ENCODE data around the gene LMF2. TPM values are rescaled to one million over a fixed set of nuclear protein-coding genes. Genes with fewer than 3 reads are reported as not detected.

Gene LMF2
- total and polyA plus RNA-seq, 2 of the 4 experiments (the other 2 are of a cell fraction), result 16.8 to 82.6 TPM

- CTCF ChIA-PET, result no interaction called here
- ATAC-seq (ENCODE audit: low read depth), result no peak
- H3K36me3 ChIP-seq (ENCODE audit: control insufficient read depth, insufficient read depth, low read length), result peaks cover 92% of the 10 kb centered on the region
- in situ Hi-C loops (cut with MboI; ENCODE audit: low sequenced_read_pairs), result no loop called here
- no peak overlapping the region for H3K56ac ChIP-seq (ENCODE audit: extremely low read depth, insufficient read depth, low read length)
- dilution Hi-C loops (cut with HindIII; ENCODE audit: low sequenced_read_pairs, unreplicated experiment), result no loop called here
- no peaks in the 10 kb centered on the region for H3K4me1 ChIP-seq (ENCODE audit: control insufficient read depth, insufficient read depth, low read length)
- POLR2A ChIA-PET (ENCODE audit: unreplicated experiment), result no interaction called here
- no peak overlapping the region for H2BK15ac ChIP-seq (ENCODE audit: low read depth, low read length)
- H3K27me3 ChIP-seq (ENCODE audit: control insufficient read depth, insufficient read depth, low read length), result no peaks in the 10 kb centered on the region
- H3K79me1 ChIP-seq (ENCODE audit: low read depth in 1 of 2, low read length in 2 of 2), result no peaks in the 10 kb centered on the region
- H4K5ac ChIP-seq (ENCODE audit: low read depth, low read length), result no peak overlapping the region
- H3K9ac ChIP-seq (ENCODE audit: low read depth, low read length), result no peak overlapping the region
- no peaks in the 10 kb centered on the region for H3K9me3 ChIP-seq (ENCODE audit: control insufficient read depth, insufficient read depth, low read length)
- H3K27ac ChIP-seq (ENCODE audit: insufficient read depth, low read length), result no peak overlapping the region
- intact Hi-C loops (cut with micrococcal nuclease), result no loop called here
- H2AFZ ChIP-seq (replicated peaks; ENCODE audit: low read length, poor library complexity), result no peak overlapping the region
- H4K20me1 ChIP-seq (ENCODE audit: insufficient read depth, low read length), result peaks cover 8% of the 10 kb centered on the region; the same call in 1 of the 2 replicates
- no peak for TF ChIP-seq MAZ (IDR thresholded peaks at IDR 0.05; ENCODE audit: borderline replicate concordance, low read depth, low read length)
- TF ChIP-seq MAFK (IDR thresholded peaks at IDR 0.05; ENCODE audit: low read depth, low read length), result no peak
- TF ChIP-seq NFE2L2 (IDR thresholded peaks at IDR 0.05; ENCODE audit: low read depth, low read length), result no peak
- TF ChIP-seq USF2 (IDR thresholded peaks at IDR 0.05; ENCODE audit: low read depth, low read length), result no peak
- TF ChIP-seq CTCF (conservative IDR thresholded peaks at IDR 0.05; ENCODE audit: low read depth, low read length), result no peak
- no peak for TF ChIP-seq MXI1 (IDR thresholded peaks at IDR 0.05; ENCODE audit: borderline replicate concordance, low read depth, low read length)
- TF ChIP-seq BHLHE40 (IDR thresholded peaks at IDR 0.05; ENCODE audit: low read depth, low read length), result no peak
- no peak for TF ChIP-seq ELK1 (IDR thresholded peaks at IDR 0.05; ENCODE audit: borderline replicate concordance, low read depth, low read length)
- TF ChIP-seq FOS (IDR thresholded peaks at IDR 0.05; ENCODE audit: low read depth, low read length), result no peak
- TF ChIP-seq RCOR1 (IDR thresholded peaks at IDR 0.05; ENCODE audit: insufficient replicate concordance, low read length), result no peak
- no peak for TF ChIP-seq RAD21 (IDR thresholded peaks at IDR 0.05; ENCODE audit: low read length)
- no peak for TF ChIP-seq CHD1 (IDR thresholded peaks at IDR 0.05; ENCODE audit: low read depth, low read length)
- no peak for TF ChIP-seq CEBPB (IDR thresholded peaks at IDR 0.05; ENCODE audit: low read depth, low read length)
- no peak for TF ChIP-seq RFX5 (IDR thresholded peaks at IDR 0.05; ENCODE audit: low read depth, low read length)
- TF ChIP-seq POLR2A (IDR thresholded peaks at IDR 0.05; ENCODE audit: low read depth, low read length), result no peak
- 95% methylated on average over 24 of the region's 26 CpGs; no CpG with 5 or more reads in 1 of the 2 experiments for WGBS, 2 experiments (ENCODE audit: extremely low coverage in 2 of 2, insufficient read length in 1 of 2)
- no peak overlapping the region for H2AK5ac ChIP-seq (ENCODE audit: low read depth, low read length)
- DNase-seq, result no peak
- no peak overlapping the region for H4K91ac ChIP-seq (ENCODE audit: insufficient read depth, low read depth, low read length)
- H2BK120ac ChIP-seq (ENCODE audit: low read depth, low read length), result no peak overlapping the region
- H3K4me2 ChIP-seq (ENCODE audit: low read depth, low read length), result no peak overlapping the region
- no peak overlapping the region for H3K4ac ChIP-seq (ENCODE audit: low read depth, low read length)
- H3K23ac ChIP-seq (ENCODE audit: low read depth, low read length), result no peak overlapping the region
- no peak overlapping the region for H3K4me3 ChIP-seq (ENCODE audit: insufficient read depth, low read depth, low read length)
- H3K9me1 ChIP-seq (ENCODE audit: insufficient read depth, low read length), result no peaks in the 10 kb centered on the region
- H2BK20ac ChIP-seq (ENCODE audit: low read depth, low read length), result no peak overlapping the region
- H3K18ac ChIP-seq (ENCODE audit: low read depth, low read length), result no peak overlapping the region
- no peak overlapping the region for H2AK9ac ChIP-seq (replicated peaks; ENCODE audit: low read depth, low read length, poor library complexity)
- no peak overlapping the region for H4K8ac ChIP-seq (ENCODE audit: low read depth in 2 of 2, low read length in 2 of 2)
- BruUV-seq (replicated peaks), result no TSS peak
- H3K14ac ChIP-seq (replicated peaks; ENCODE audit: low read depth, low read length), result no peak overlapping the region
- no peak overlapping the region for H2BK5ac ChIP-seq (ENCODE audit: low read depth, low read length, poor library complexity, severe bottlenecking)
Measured at GRCh38 chr22:50461536-50461935, 46.0 kb downstream of the LMF2 start.

All from IMR-90 (cell line).